Lung (tissue), 12 donors: ENCODE measurements around the gene CDH16. TPM values are rescaled to one million over a fixed set of nuclear protein-coding genes. Genes with fewer than 3 reads are reported as not detected.
"Not testable (repeated sequence)": the region's sequence is repeated elsewhere in the genome, so short reads cannot be mapped to it uniquely, and the experiment has no call there.

Source experiments
- ATAC-seq: fragments of 200-7000 bp; cut with Tn5 transposase; one replicate; pipeline ENCODE4 v1.9.1; 2020; ENCODE audit warnings: moderate number of reproducible peaks; ENCODE audit not compliant: insufficient read depth, low FRiP score
- DNase-seq, 3 donors: peaks; one replicate each; pipeline ENCODE4 v3.0.0-alpha.2; 2013 to 2017
- H3K27ac ChIP-seq, 2 donors: one replicate each; pipeline ENCODE4 v1.5.1; 2013; ENCODE audit warnings: mild to moderate bottlenecking in 2 of 2, moderate library complexity in 2 of 2, control low read depth in 1 of 2, inconsistent platforms in 1 of 2, low read depth in 1 of 2, low read length in 1 of 2
- H3K27me3 ChIP-seq, 3 donors: one replicate each; pipeline ENCODE4 v1.5.1; 2013; ENCODE audit warnings: low read length in 2 of 3; ENCODE audit not compliant: control insufficient read depth in 3 of 3, insufficient read depth in 3 of 3
- H3K36me3 ChIP-seq, 4 donors: one replicate each; pipeline ENCODE4 v1.5.1; 2013; ENCODE audit warnings: low read length in 4 of 4, mild to moderate bottlenecking in 1 of 4, moderate library complexity in 1 of 4; ENCODE audit not compliant: control insufficient read depth in 4 of 4, insufficient read depth in 4 of 4
- H3K4me1 ChIP-seq, 5 donors: one replicate each; pipeline ENCODE4 v1.5.1; 2013; ENCODE audit warnings: low read length in 5 of 5, mild to moderate bottlenecking in 2 of 5, moderate library complexity in 1 of 5; ENCODE audit not compliant: control insufficient read depth in 5 of 5, insufficient read depth in 5 of 5
- H3K4me3 ChIP-seq: one replicate; pipeline ENCODE4 v1.5.1; 2013; ENCODE audit warnings: mild to moderate bottlenecking, control low read depth, moderate library complexity
- H3K9ac ChIP-seq, 2 donors: one replicate each; pipeline ENCODE4 v1.5.1; 2013; ENCODE audit warnings: low read length in 2 of 2, control low read depth in 1 of 2; ENCODE audit not compliant: insufficient read depth in 1 of 2
- H3K9me3 ChIP-seq, 4 donors: one replicate each; pipeline ENCODE4 v1.5.1; 2013; ENCODE audit warnings: low read length in 3 of 4, mild to moderate bottlenecking in 1 of 4, moderate library complexity in 1 of 4; ENCODE audit not compliant: control insufficient read depth in 4 of 4, insufficient read depth in 3 of 4
- CTCF ChIP-seq: IDR thresholded peaks from 2 replicates; pipeline ENCODE4 v1.5.1; 2012; ENCODE audit warnings: mild to moderate bottlenecking; ENCODE audit errors: control extremely low read depth, extremely low read depth
- WGBS, 2 donors: extraction: QIAGEN DNeasy Blood & Tissue Kit; methylation state at CpG; one replicate each; pipeline ENCODE4 v1.1.7; 2013; 5-methylcytosine and 5-hydroxymethylcytosine counted together
- polyA plus RNA-seq, 2 donors: library from polyadenylated mRNA; stranded (reverse); fragments of 200-250 nt; gene quantifications; one replicate each; pipeline ENCODE4 v1.2.1, GENCODE V29; 2013
- total RNA-seq, 2 donors: library from RNA; depleted of rRNA in 1 of 2; stranded (reverse); fragments of >200 nt in 1 of 2; gene quantifications; one replicate each; pipeline ENCODE4 v1.2.1, GENCODE V29; 2014 to 2021
- donor health status: control.
- donor health status: control.
- donor health status: Bipolar disorder and iron deficiency.
- donor health status: healthy.
- donor health status: DM: yes; HTN: yes; CAD: no.

CDH16 gene
- total and polyA plus RNA-seq, 4 donors = 0.25 to 1.7 (median 0.64) TPM; not detected in 1

DNA sequence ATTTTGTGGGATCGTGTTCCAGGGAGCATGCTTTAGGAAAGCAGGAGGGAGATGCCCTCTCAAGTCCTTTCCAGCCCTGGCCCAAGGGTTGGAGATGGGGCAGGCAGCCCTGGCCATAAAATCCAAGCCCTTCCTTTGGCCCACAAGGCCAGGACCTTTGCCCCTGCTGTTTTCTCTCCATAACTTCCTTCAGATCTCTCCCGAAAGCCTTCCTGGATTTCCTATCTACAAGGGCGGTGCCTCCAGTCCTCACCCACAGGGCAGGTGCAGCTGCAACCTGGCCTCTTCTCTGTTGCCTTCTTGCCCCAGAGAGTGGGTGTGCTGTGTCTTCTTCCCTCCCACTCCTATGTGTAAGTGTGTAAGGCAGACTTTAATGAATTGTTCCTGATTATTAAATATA, 46.8 kb downstream of the CDH16 start:
- ATAC-seq = no peak
- H3K27ac ChIP-seq = no peak overlapping the region
- no peaks in the 10 kb centered on the region for H3K9me3 ChIP-seq
- H3K27me3 ChIP-seq = no peaks in the 10 kb centered on the region
- no peaks in the 10 kb centered on the region for H3K36me3 ChIP-seq
- peaks cover 0 to 9% (median 0%) of the 10 kb centered on the region in 5 donors for H3K4me1 ChIP-seq
- no peak for TF ChIP-seq CTCF
- no peak for DNase-seq
- H3K9ac ChIP-seq = no peak overlapping the region
- WGBS, 2 donors = 96 to 100% methylated on average over 3 of the region's 3 CpGs
- no peak overlapping the region for H3K4me3 ChIP-seq

- 95 to 98% methylated on average over 2 of the region's 2 CpGs for WGBS, 2 donors
- not testable (repeated sequence) for DNase-seq, H3K27ac ChIP-seq, ATAC-seq, H3K4me3 ChIP-seq, H3K4me1 ChIP-seq, H3K27me3 ChIP-seq, H3K9me3 ChIP-seq, H3K36me3 ChIP-seq, H3K9ac ChIP-seq
These were observed 47.3 kb downstream of the CDH16 start for GRCh38 chr16:66871363-66871762.

DNA sequence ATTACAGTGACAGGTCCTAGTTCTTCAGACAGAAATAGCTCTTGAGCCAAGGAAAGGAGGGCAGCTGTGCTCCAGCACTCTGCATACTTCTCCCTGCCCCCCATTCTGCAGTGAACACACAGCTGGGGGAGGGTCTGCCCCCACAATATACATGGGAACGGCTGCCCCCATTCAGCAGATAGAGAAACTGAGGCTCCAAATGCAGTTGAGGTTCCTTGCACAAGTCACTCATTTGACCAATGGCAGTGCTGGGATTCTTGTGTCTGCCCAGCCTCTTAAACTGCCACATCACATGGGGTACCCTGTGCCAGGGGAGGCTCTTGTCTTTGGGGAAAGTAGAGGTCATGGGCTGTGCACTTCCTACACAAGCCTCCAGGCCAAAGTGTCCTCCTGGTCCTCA, 49.3 kb downstream of the CDH16 start:
- no peak for ATAC-seq
- Histone ChIP-seq H3K36me3 (no peaks in the 10 kb centered on the region), H3K27me3 (no peaks in the 10 kb centered on the region), H3K9me3 (no peaks in the 10 kb centered on the region), H3K9ac (no peak overlapping the region), H3K4me3 (no peak overlapping the region), H3K27ac (no peak overlapping the region), H3K4me1 (peaks cover 0 to 9% (median 0%) of the 10 kb centered on the region in 5 donors)
- no peak for DNase-seq
- TF ChIP-seq CTCF = no peak
- 91 to 100% methylated on average over 1 of the region's 1 CpG for WGBS, 2 donors

- DNase-seq = no peak
- no peak overlapping the region for H3K9ac ChIP-seq
- no peaks in the 10 kb centered on the region for H3K9me3 ChIP-seq
- ATAC-seq = no peak
- H3K27me3 ChIP-seq = no peaks in the 10 kb centered on the region
- no peak overlapping the region for H3K27ac ChIP-seq
- H3K4me1 ChIP-seq = peaks cover 0 to 3% (median 0%) of the 10 kb centered on the region in 5 donors
- no peak for TF ChIP-seq CTCF
- H3K36me3 ChIP-seq = no peaks in the 10 kb centered on the region
- H3K4me3 ChIP-seq = no peak overlapping the region
These were observed 55.0 kb downstream of the CDH16 start for GRCh38 chr16:66863707-66864106.
